ENCODE data around the gene RBPJL.

DNA sequence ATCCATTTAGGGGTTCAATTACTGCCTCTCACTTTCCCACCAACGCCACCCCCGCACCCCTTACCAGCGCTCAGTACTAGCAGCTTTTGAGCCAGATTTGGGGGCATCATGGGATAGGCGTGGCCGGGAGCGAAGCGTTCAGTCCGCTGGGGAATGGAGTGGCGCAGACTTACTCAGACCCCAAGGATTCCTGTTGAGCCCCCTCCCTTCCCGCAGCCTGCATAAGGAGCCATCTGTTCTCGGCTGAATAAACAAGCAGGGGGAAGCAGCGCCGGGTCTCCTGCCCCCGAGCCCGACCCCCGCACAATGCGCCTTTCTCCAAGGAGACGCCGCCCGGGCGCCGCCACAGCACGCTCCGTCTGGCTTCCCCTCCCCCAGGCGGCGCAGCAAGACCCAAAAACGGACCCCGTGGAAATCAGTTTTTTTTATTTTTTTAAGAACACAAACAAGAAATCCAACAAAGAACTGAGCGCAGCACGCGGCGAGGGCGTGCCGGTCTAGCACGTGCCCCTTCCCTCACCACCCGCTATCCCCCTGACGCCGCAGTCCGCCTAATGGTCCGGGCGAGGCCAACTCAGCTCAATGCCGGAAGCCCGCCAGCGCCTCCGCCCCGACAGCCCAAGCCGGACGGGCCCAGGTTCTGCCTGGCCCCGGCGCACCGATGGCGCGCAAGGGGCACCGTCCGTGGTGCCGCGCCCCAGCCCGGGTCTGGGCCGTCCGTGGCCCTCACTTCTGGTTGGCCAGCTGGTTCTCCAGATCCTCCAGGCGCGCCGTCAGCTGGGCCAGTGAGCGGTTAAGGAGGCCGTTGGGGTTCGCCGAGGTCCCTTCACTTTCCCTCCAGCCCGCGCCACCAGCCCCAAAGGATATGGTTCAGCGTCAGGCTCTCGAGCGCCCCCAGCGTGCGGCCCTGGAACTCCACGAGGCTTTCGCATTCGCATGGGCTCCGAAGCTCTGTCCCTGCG, 13.3 kb upstream of the RBPJL start:
- TF ChIP-seq, protein P1, sequence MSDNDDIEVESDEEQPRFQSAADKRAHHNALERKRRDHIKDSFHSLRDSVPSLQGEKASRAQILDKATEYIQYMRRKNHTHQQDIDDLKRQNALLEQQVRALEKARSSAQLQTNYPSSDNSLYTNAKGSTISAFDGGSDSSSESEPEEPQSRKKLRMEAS (IDR thresholded peaks at IDR 0.05): no peak
- peak; percentile 63 to 73 for TF ChIP-seq RAD21 (IDR thresholded peaks at IDR 0.05)
- no peak for TF ChIP-seq TAF1 (conservative IDR thresholded peaks at IDR 0.05)
- TF ChIP-seq, protein P2, sequence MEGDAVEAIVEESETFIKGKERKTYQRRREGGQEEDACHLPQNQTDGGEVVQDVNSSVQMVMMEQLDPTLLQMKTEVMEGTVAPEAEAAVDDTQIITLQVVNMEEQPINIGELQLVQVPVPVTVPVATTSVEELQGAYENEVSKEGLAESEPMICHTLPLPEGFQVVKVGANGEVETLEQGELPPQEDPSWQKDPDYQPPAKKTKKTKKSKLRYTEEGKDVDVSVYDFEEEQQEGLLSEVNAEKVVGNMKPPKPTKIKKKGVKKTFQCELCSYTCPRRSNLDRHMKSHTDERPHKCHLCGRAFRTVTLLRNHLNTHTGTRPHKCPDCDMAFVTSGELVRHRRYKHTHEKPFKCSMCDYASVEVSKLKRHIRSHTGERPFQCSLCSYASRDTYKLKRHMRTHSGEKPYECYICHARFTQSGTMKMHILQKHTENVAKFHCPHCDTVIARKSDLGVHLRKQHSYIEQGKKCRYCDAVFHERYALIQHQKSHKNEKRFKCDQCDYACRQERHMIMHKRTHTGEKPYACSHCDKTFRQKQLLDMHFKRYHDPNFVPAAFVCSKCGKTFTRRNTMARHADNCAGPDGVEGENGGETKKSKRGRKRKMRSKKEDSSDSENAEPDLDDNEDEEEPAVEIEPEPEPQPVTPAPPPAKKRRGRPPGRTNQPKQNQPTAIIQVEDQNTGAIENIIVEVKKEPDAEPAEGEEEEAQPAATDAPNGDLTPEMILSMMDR (IDR thresholded peaks at IDR 0.05; ENCODE audit: low read depth, low read length, missing input control): peak; percentile 87
- TF ChIP-seq, protein P3, sequence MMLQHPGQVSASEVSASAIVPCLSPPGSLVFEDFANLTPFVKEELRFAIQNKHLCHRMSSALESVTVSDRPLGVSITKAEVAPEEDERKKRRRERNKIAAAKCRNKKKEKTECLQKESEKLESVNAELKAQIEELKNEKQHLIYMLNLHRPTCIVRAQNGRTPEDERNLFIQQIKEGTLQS (IDR thresholded peaks at IDR 0.05): no peak
- TF ChIP-seq JUND (IDR thresholded peaks at IDR 0.05): no peak
- TF ChIP-seq, protein P4, sequence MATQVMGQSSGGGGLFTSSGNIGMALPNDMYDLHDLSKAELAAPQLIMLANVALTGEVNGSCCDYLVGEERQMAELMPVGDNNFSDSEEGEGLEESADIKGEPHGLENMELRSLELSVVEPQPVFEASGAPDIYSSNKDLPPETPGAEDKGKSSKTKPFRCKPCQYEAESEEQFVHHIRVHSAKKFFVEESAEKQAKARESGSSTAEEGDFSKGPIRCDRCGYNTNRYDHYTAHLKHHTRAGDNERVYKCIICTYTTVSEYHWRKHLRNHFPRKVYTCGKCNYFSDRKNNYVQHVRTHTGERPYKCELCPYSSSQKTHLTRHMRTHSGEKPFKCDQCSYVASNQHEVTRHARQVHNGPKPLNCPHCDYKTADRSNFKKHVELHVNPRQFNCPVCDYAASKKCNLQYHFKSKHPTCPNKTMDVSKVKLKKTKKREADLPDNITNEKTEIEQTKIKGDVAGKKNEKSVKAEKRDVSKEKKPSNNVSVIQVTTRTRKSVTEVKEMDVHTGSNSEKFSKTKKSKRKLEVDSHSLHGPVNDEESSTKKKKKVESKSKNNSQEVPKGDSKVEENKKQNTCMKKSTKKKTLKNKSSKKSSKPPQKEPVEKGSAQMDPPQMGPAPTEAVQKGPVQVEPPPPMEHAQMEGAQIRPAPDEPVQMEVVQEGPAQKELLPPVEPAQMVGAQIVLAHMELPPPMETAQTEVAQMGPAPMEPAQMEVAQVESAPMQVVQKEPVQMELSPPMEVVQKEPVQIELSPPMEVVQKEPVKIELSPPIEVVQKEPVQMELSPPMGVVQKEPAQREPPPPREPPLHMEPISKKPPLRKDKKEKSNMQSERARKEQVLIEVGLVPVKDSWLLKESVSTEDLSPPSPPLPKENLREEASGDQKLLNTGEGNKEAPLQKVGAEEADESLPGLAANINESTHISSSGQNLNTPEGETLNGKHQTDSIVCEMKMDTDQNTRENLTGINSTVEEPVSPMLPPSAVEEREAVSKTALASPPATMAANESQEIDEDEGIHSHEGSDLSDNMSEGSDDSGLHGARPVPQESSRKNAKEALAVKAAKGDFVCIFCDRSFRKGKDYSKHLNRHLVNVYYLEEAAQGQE (IDR thresholded peaks at IDR 0.05): no peak
